ENCODE measurements around the gene NFAT5.

The NFAT5 gene

GRCh38 chr16:69754143-69754468, 188.3 kb downstream of the NFAT5 start:
- no peak for DNase-seq (ENCODE audit: low spot score)
- no peak for TF ChIP-seq CTCF (IDR thresholded peaks at IDR 0.05; ENCODE audit: borderline replicate concordance, control extremely low read depth, extremely low read depth, insufficient read depth, missing control alignments)
- in situ Hi-C loops (cut with MboI; ENCODE audit: low sequenced_read_pairs, unreplicated experiment): no loop called here
